Trophoblast cell (in vitro differentiated cells and primary cell): Measurements from ENCODE around the gene SCRT2.

Experiments
- DNase-seq, 2 donors: peaks; one replicate each; pipeline ENCODE4 v3.0.0-alpha.2; 2016
- H2AFZ ChIP-seq: 2 replicates; pipeline ENCODE4 v1.6.1; 2013; ENCODE audit warnings: low read length, moderate library complexity, mild to moderate bottlenecking; ENCODE audit not compliant: insufficient read depth, poor library complexity
- H2AK5ac ChIP-seq: 2 replicates; pipeline ENCODE4 v1.6.1; 2013; ENCODE audit warnings: mild to moderate bottlenecking, low read length
- H2BK120ac ChIP-seq: 2 replicates; pipeline ENCODE4 v1.6.1; 2013; ENCODE audit warnings: low read length, mild to moderate bottlenecking, moderate library complexity; ENCODE audit not compliant: insufficient read depth, poor library complexity
- H2BK12ac ChIP-seq: 2 replicates; pipeline ENCODE4 v1.6.1; 2013; ENCODE audit warnings: mild to moderate bottlenecking, low read length, moderate library complexity
- H2BK5ac ChIP-seq: 2 replicates; pipeline ENCODE4 v1.6.1; 2013; ENCODE audit warnings: low read length, low read depth, moderate library complexity, mild to moderate bottlenecking; ENCODE audit not compliant: poor library complexity
- H3K14ac ChIP-seq: 2 replicates; pipeline ENCODE4 v1.6.1; 2013; ENCODE audit warnings: mild to moderate bottlenecking, low read length
- H3K18ac ChIP-seq: 2 replicates; pipeline ENCODE4 v1.6.1; 2013; ENCODE audit warnings: mild to moderate bottlenecking, low read length
- H3K23ac ChIP-seq: 2 replicates; pipeline ENCODE4 v1.6.1; 2013; ENCODE audit warnings: low read length
- H3K27ac ChIP-seq: 2 replicates; pipeline ENCODE4 v1.5.1; 2013; ENCODE audit warnings: low read depth, mild to moderate bottlenecking, inconsistent platforms, low read length, moderate library complexity
- H3K27me3 ChIP-seq: 2 replicates; pipeline ENCODE4 v1.6.1; 2013; ENCODE audit warnings: inconsistent platforms, mild to moderate bottlenecking, low read length, moderate library complexity; ENCODE audit not compliant: insufficient read depth
- H3K36me3 ChIP-seq, 2 experiments: 1 replicate in 1 of 2; 2 replicates in 1 of 2; pipeline ENCODE4 v1.6.1; 2013; ENCODE audit warnings: low read length in 2 of 2, mild to moderate bottlenecking in 2 of 2, moderate library complexity in 1 of 2; ENCODE audit not compliant: insufficient read depth in 2 of 2, control insufficient read depth in 1 of 2
- H3K4ac ChIP-seq: 2 replicates; pipeline ENCODE4 v1.6.1; 2013; ENCODE audit warnings: low read depth, mild to moderate bottlenecking, low read length, moderate library complexity
- H3K4me1 ChIP-seq, 2 experiments: 1 replicate in 1 of 2; 2 replicates in 1 of 2; pipeline ENCODE4 v1.6.1; 2013; ENCODE audit warnings: low read length in 2 of 2, mild to moderate bottlenecking in 2 of 2, moderate library complexity in 1 of 2; ENCODE audit not compliant: insufficient read depth in 2 of 2, control insufficient read depth in 1 of 2
- H3K4me2 ChIP-seq: 2 replicates; pipeline ENCODE4 v1.6.1; 2013; ENCODE audit warnings: inconsistent platforms, mild to moderate bottlenecking, low read length, moderate library complexity
- H3K4me3 ChIP-seq: 2 replicates; pipeline ENCODE4 v1.5.1; 2013; ENCODE audit warnings: mild to moderate bottlenecking, low read depth, low read length, inconsistent platforms
- H3K79me1 ChIP-seq: one replicate; pipeline ENCODE4 v1.6.1; 2013; ENCODE audit warnings: low read length
- H3K79me2 ChIP-seq: 2 replicates; pipeline ENCODE4 v1.6.1; 2013; ENCODE audit warnings: low read length, mild to moderate bottlenecking; ENCODE audit not compliant: control insufficient read depth, insufficient read depth, poor library complexity
- H3K9ac ChIP-seq: 2 replicates; pipeline ENCODE4 v1.6.1; 2013; ENCODE audit warnings: mild to moderate bottlenecking, low read length
- H3K9me3 ChIP-seq: 2 replicates; pipeline ENCODE4 v1.6.1; 2013; ENCODE audit warnings: low read depth, mild to moderate bottlenecking, control low read depth, inconsistent platforms, low read length; ENCODE audit not compliant: insufficient read depth
- H4K12ac ChIP-seq: 2 replicates; pipeline ENCODE4 v1.6.1; 2013; ENCODE audit warnings: low read depth, mild to moderate bottlenecking, low read length, moderate library complexity
- H4K8ac ChIP-seq: 2 replicates; pipeline ENCODE4 v1.6.1; 2013; ENCODE audit warnings: low read depth, mild to moderate bottlenecking, low read length, moderate library complexity
- H4K91ac ChIP-seq: one replicate; pipeline ENCODE4 v1.6.1; 2013; ENCODE audit warnings: low read depth, mild to moderate bottlenecking, low read length, moderate library complexity
- WGBS: extraction: QIAGEN DNeasy Blood & Tissue Kit; methylation state at CpG from one replicate; pipeline ENCODE4 v1.1.7; 2013; ENCODE audit warnings: missing lambda C conversion rate; ENCODE audit not compliant: insufficient read length, insufficient coverage; ENCODE audit errors: extremely low coverage; 5-methylcytosine and 5-hydroxymethylcytosine counted together

SCRT2 gene

DNA sequence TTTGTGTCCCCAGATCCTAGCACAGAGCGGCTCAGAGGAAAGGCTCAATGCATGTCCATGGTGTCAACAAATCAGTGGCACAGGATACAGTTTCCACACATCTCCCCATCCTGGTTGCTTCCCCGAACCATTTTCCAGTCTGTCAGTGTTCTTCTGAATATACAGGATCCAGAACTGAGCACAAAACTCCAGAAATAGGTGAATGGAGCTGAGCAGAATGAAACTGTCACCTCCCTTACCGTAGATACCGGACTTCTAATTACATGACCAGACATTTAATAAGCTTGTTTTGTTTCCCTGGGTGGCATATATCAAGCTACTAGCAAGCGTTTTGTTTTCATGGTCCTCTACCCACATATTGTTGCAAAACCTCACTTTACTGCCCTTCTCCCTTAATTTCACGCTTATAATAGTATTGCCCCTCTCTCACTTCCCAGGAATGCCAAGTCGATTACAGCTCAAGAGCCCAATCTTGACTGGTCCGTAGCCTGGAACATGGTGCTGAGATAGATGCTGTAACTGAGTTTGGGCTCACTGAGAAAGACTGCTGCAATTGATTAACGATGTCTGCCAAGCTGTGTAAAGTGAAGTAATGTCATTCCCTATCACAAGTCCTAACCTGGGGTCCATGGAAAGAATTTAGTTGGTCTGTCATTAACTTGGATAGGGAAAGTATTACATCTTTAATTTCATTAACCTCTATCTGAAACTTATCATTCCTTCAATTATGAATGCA lies 12.0 kb upstream of the SCRT2 start:
- no peak overlapping the region for H2AFZ ChIP-seq
- H3K79me1 ChIP-seq, result no peaks in the 10 kb centered on the region
- no CpG with 5 or more reads among the region's 9 CpGs for WGBS
- no peak overlapping the region for H4K8ac ChIP-seq
- no peak overlapping the region for H4K91ac ChIP-seq
- H3K14ac ChIP-seq, result no peak overlapping the region
- H2BK120ac ChIP-seq, result no peak overlapping the region
- no peak for DNase-seq
- no peak overlapping the region for H3K27ac ChIP-seq
- no peaks in the 10 kb centered on the region for H3K9me3 ChIP-seq
- H4K12ac ChIP-seq, result no peak overlapping the region
- H3K4ac ChIP-seq, result no peak overlapping the region
- H3K27me3 ChIP-seq, result no peaks in the 10 kb centered on the region
- no peak overlapping the region for H3K4me2 ChIP-seq
- H2AK5ac ChIP-seq, result no peak overlapping the region
- H3K18ac ChIP-seq, result no peak overlapping the region
- no peak overlapping the region for H3K9ac ChIP-seq
- no peak overlapping the region for H3K4me3 ChIP-seq
- no peak overlapping the region for H2BK5ac ChIP-seq
- no peaks in the 10 kb centered on the region for H3K36me3 ChIP-seq
- H3K4me1 ChIP-seq, result no peaks in the 10 kb centered on the region
- H3K23ac ChIP-seq, result no peak overlapping the region
- no peaks in the 10 kb centered on the region for H3K79me2 ChIP-seq
- H2BK12ac ChIP-seq, result no peak overlapping the region

DNA sequence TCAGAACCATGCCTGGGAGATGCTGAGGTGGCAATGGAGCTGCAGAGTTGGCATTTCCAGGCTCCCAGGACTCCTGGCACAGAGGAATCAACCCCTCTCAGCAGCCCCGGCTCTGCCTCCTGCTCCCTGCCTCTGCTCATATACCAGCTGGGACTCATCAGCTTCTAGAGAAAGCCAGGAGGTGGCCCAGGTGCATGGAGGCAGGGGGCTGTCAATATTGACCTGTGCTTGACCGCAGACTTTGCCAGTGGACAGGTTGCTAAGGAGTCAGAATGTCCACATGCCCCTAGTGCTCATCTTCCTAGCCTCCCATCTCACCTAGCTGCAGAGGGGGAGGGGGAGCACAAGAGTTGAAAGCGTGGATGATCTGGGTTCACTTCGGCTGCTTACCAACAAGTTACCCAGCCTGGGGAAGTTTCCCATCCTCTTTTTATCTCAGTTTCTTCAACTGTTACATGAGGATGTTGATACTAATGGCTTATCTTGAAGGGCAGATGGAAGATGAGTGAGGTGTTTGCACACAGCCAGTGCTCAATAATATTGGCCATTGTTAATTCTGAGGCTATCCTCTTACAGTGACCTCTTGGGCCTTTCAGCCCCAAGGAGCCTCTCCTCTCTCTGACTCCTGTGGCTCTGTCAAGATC lies 9.2 kb upstream of the SCRT2 start:
- H3K79me1 ChIP-seq, result no peaks in the 10 kb centered on the region
- H3K4me3 ChIP-seq, result no peak overlapping the region

DNA sequence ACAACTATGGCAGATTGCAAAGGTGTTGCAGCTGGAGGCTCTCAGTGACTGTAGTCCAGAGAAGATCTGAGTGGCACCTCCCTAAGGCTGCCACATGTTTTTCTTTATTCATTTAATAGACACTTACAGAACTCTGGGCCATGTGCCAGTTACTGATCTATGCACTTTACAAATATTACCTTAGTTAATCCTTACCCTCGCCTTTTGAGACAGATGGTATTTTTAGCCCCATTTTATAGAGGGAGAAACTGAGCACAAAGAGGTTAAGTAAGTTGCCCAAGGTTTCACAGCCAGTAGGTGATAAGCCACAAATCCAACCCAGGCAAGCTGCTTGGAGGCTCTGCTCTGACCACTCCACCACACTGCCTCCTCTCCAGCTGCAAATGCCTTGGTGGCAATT lies 6.5 kb upstream of the SCRT2 start:
- Histone ChIP-seq H3K27ac (no peak overlapping the region), H2BK5ac (no peak overlapping the region), H3K79me1 (no peaks in the 10 kb centered on the region), H3K79me2 (no peaks in the 10 kb centered on the region), H3K14ac (no peak overlapping the region), H3K4ac (no peak overlapping the region), H3K9me3 (peaks cover 2% of the 10 kb centered on the region), H2BK120ac (no peak overlapping the region), H3K18ac (no peak overlapping the region), H4K8ac (no peak overlapping the region), H3K36me3 (no peaks in the 10 kb centered on the region), H2AK5ac (no peak overlapping the region), H4K91ac (no peak overlapping the region), H2AFZ (no peak overlapping the region), H2BK12ac (no peak overlapping the region), H3K4me3 (no peak overlapping the region), H3K4me2 (no peak overlapping the region), H3K9ac (no peak overlapping the region), H3K4me1 (no peaks in the 10 kb centered on the region), H3K23ac (no peak overlapping the region), H3K27me3 (peaks cover under 1% of the 10 kb centered on the region), H4K12ac (no peak overlapping the region)
- WGBS, result no CpG with 5 or more reads among the region's 1 CpG
- DNase-seq, result no peak

More for the DNA sequence above, 9.2 kb upstream of the SCRT2 start:
- Histone ChIP-seq H3K23ac (no peak overlapping the region), H3K9ac (no peak overlapping the region), H3K4ac (no peak overlapping the region), H3K9me3 (peaks cover 2% of the 10 kb centered on the region), H3K18ac (no peak overlapping the region), H3K4me2 (no peak overlapping the region), H4K91ac (no peak overlapping the region), H2AFZ (no peak overlapping the region), H3K14ac (no peak overlapping the region), H3K79me2 (no peaks in the 10 kb centered on the region), H3K27ac (no peak overlapping the region), H3K27me3 (no peaks in the 10 kb centered on the region), H4K12ac (no peak overlapping the region), H3K36me3 (no peaks in the 10 kb centered on the region), H4K8ac (no peak overlapping the region), H3K4me1 (no peaks in the 10 kb centered on the region), H2AK5ac (no peak overlapping the region), H2BK120ac (no peak overlapping the region), H2BK12ac (no peak overlapping the region), H2BK5ac (no peak overlapping the region)
- DNase-seq, result no peak
- no CpG with 5 or more reads among the region's 4 CpGs for WGBS

DNA sequence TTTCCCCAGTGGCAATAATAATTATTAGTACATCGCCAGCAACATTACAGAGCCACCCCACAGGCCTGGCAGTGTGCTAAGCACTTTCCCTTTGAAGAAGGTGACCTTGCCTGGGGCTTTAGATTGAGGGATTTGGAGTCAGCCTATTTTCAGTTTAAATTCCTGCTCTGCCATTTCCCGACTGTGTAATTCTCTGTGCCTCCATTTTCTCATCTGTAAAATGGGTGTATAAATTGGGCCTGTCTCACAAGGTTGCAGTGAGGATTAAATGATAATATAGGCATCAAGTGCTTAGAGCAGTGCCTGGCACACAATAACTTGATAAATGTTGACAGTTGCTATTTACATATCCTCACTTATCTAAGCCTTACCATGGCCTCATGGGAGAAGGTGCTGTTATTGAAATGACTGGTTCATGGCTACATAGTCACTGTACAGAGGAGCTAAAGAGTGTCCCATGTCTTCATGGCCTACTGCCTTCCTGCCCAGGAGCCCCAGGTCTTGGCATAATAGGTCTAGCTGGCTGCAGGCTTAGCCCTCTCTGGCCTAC lies 5.1 kb upstream of the SCRT2 start:
- no peak overlapping the region for H2BK5ac ChIP-seq
- peaks cover 6% of the 10 kb centered on the region for H3K9me3 ChIP-seq
- H2AFZ ChIP-seq, result no peak overlapping the region
- H3K79me1 ChIP-seq, result no peaks in the 10 kb centered on the region
- H3K79me2 ChIP-seq, result no peaks in the 10 kb centered on the region
- H3K36me3 ChIP-seq, result no peaks in the 10 kb centered on the region
- peaks cover 0 to 2% of the 10 kb centered on the region in 2 experiments for H3K4me1 ChIP-seq
- no peak overlapping the region for H3K18ac ChIP-seq
- H3K4me3 ChIP-seq, result no peak overlapping the region
- H4K91ac ChIP-seq, result no peak overlapping the region
- no peak overlapping the region for H3K4ac ChIP-seq
- H3K27me3 ChIP-seq, result peaks cover 14% of the 10 kb centered on the region
- H3K27ac ChIP-seq, result no peak overlapping the region
- H3K14ac ChIP-seq, result no peak overlapping the region
- DNase-seq, result no peak
- H3K23ac ChIP-seq, result no peak overlapping the region
- H3K4me2 ChIP-seq, result no peak overlapping the region
- no peak overlapping the region for H2AK5ac ChIP-seq
- H3K9ac ChIP-seq, result no peak overlapping the region
- no peak overlapping the region for H2BK120ac ChIP-seq
- no peak overlapping the region for H4K12ac ChIP-seq
- H2BK12ac ChIP-seq, result no peak overlapping the region
- WGBS, result no CpG with 5 or more reads among the region's 2 CpGs
- no peak overlapping the region for H4K8ac ChIP-seq
